KG1 (cell line): ENCODE data around the gene ZFYVE9.

Source experiments
- DNase-seq: peaks from one replicate; lab custom pipeline; 2025; lab: John Stamatoyannopoulos, UW

The ZFYVE9 gene

DNA sequence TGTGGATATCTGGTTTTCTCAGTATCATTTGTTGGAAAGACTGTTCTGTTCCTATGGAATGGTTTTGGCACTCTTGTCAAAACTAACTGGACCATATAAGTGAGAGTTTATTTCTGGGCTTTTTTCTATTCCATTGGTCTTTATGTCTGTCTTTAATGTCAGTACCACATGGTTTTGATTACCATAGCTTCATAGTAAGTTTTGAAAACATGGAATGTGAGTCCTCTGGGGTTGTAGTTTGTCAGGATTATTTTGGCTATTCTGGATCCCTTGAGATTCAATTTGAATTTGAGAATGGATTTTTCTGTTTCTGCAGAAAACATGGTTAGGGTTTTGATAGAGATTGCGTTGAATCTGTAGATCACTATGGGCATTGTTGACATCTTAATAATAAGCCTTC is 107.9 kb downstream of the ZFYVE9 start:
- DNase-seq: no peak

- no peak for DNase-seq
Measured at GRCh38 chr1:52253421-52253820, 111.5 kb downstream of the ZFYVE9 start.

- no peak for DNase-seq
Measured at GRCh38 chr1:52259886-52260285, 118.0 kb downstream of the ZFYVE9 start.

- DNase-seq: no peak
Measured at GRCh38 chr1:52263153-52263910, 121.4 kb downstream of the ZFYVE9 start.

- DNase-seq: no peak
Measured at GRCh38 chr1:52264530-52265115, 122.7 kb downstream of the ZFYVE9 start.

DNA sequence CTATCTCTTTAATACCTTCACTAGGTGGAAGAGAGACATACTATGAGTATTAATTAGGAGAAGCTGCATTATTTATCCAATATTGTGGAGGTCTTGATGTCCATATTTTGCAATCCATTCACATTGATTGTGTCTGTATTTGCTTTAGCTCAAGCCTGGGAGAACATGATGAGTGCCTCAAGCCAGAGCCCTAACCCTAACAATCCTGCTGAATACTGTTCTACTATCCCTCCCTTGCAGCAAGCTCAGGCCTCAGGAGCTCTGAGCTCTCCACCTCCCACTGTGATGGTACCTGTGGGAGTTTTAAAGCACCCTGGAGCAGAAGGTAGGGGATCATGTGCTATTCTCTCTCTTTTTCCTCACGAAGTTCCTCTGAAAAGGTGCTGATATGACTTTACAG is 124.6 kb downstream of the ZFYVE9 start:
- DNase-seq: no peak

DNA sequence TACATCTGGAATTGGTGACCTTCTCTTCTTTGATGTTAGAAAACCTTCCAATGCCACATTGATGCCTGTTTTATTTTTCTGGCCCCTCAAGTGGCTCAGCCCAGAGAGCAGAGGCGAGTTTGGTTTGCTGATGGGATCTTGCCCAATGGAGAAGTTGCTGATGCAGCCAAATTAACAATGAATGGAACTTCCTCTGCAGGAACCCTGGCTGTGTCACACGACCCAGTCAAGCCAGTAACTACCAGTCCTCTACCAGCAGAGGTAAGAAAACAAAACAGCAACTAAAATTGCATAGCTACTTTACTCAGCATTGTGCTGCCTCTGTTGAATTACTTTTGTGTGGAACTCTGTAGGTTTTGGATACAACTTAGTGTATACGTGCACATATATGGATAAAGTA is 126.5 kb downstream of the ZFYVE9 start:
- DNase-seq: no peak

GRCh38 chr1:52281518-52281917 is 139.6 kb downstream of the ZFYVE9 start:
- no peak for DNase-seq

DNA sequence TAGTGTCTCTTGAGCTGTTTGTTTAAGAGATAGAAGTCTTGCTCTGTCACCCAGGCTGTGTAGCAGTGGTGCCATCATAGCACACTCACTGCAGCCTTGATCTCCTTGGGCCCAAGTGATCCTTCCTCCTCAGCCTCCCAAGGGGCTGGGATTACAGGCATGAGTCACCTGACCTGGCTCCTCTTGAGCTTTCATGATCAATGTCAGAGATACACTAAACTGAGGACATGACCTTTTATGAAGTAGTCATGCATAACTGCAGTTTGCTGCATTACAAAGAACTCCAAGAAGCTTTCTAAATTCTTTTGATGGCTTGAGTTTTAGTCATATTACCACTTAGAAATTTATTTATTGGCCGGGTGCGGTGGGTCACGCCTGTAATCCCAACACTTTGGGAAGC is 146.4 kb downstream of the ZFYVE9 start:
- no peak for DNase-seq

- no peak for DNase-seq
Measured at GRCh38 chr1:52294580-52294979, 152.7 kb downstream of the ZFYVE9 start.

DNA sequence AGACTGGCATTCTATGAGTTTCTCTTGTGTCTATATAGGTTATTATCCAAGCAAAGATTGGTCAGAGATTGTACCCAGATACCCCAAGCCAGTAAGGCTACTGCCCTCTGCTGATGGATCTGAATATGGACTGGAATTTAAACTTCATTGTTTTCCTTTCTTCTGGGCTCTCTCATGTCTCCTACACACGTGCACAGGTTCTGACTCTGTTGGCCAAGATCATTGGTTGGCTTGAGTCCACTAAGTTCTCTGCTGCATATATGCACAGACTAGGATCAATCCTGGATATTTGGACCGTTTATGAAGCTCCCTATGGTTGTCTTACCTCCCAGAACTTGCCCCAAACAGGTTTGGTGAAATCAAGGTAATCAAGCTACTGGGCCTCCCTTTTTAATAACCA is 154.5 kb downstream of the ZFYVE9 start:
- DNase-seq: no peak

DNA sequence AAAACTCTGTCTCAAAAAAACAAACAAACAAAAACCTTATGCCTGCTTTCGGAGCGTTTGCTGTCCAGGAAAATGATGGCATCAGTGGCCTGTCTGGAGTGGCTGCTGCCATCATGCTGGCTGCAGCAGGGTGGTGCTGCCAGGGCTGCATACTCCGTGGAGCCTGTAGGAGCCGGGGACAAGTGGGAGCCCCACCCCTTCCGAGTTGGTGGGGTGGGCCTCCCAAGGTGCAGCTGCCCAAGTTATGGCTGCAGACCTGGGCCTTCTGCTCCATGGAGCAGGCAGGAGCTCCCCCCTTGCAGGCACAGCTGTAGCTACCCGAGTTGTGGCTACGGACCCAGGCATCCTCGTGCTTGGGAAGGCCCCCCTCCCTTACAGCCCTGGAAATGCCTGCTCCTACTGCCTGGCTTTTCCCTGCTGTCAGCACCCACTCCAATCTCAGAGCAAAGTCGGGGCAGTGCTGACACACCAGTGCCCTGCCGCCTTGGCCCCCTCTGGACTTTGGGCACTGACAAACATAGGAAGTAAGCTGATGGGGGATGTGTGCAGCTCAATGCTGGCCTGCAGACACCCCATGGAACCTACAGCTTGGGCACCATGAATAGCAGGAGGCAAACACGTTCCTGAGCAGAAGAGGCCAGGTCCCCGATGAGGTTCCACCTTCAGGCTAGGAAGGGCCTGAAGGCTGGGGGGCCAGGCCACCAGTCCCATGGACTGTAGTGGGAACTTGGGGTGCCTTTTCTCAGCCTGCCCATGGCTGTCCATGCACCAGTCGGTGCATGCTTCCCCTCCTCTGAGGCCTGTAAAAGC is 163.7 kb downstream of the ZFYVE9 start:
- no peak for DNase-seq

GRCh38 chr1:52306227-52307006 is 164.5 kb downstream of the ZFYVE9 start:
- no peak for DNase-seq

- DNase-seq: no peak
Measured at GRCh38 chr1:52321061-52321460, 179.2 kb downstream of the ZFYVE9 start.

DNA sequence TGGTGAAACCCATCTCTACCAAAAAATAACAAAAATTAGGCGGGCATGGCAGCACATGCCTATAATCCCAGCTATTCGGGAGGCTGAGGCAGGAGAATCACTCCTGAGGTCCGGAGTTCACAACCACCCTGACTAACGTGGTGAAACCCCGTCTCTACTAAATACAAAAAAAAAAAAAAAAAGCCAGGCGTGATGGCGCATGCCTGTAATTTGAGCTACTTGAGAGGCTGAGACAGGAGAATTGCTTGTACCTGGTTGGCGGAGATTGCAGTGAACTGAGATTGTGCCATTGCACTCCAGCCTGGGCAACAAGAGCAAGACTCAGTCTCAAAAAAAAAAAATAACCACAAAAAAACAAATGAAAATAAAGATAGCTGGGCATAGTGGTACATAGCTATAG is 181.8 kb downstream of the ZFYVE9 start:
- no peak for DNase-seq

- no peak for DNase-seq
Measured at GRCh38 chr1:52325786-52326185, 183.9 kb downstream of the ZFYVE9 start.

DNA sequence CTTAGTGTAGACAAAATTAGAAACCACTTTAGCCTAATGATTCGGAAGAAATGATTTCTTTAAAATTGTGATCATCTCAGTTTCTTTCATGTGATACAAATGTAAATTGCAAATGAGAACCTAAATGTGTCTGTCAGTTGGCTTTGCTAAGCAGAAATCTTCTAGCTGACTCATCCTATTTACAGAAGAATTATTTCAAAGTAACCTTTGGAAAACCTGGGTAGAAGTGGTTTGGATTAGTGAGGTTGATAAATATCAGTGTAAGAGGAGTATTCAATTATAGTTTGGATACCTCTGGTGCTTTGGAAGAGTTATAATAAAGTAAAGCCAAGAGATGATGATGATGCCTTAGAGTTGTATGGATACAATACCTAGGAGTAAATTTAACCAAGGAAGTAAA is 186.7 kb downstream of the ZFYVE9 start:
- no peak for DNase-seq

- DNase-seq: no peak
Measured at GRCh38 chr1:52332411-52332810, 190.5 kb downstream of the ZFYVE9 start.

DNA sequence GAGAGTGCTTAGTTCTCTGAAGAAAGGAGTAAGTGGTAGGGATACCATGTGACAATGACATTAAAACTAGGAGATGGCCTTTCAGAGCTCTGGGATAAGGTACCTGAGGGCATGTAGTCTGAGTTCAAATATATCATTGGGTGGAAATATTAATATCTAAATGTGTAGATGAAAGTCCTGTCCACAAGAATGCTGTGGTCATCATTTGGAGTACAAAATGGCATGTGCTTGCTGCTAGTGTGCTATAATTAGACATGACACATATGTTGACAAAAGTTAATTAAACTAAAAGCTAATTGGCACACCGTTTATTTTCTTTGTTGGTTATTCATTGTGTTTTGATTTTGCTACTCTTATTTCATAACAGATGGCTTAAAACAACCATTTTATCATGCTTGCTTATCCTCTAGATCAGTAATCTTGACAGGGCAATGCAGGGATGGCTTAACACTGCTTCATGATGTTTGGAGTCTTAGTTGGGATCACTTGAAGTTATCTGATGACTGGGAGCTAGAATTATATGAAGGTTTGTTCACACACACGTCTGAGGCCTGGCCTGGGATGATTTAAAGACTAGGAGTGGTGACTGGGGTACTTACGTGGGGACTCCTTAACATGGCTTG is 193.1 kb downstream of the ZFYVE9 start:
- no peak for DNase-seq

- DNase-seq: no peak
Measured at GRCh38 chr1:52337439-52337838, 195.6 kb downstream of the ZFYVE9 start.

GRCh38 chr1:52341655-52342260 is 199.9 kb downstream of the ZFYVE9 start:
- DNase-seq: no peak
